H1 (cell line): Measurements from ENCODE around the gene VRK3. TPM values are rescaled to one million over a fixed set of nuclear protein-coding genes. Genes with fewer than 3 reads are reported as not detected.
A peak's percentile ranks its signal among the peaks of the same experiment; 100 is the strongest.

Experiments
- CTCF ChIA-PET: fragments of 300-600 bp; sonication (Branson Sonifier 250); formaldehyde crosslinking; loops from one replicate; lab custom pipeline; 2021; ENCODE audit not compliant: partially characterized antibody; lab: Charles Lee
- POLR2A ChIA-PET: fragments of 300-600 bp; sonication (Branson Sonifier 250); formaldehyde crosslinking; loops from one replicate; lab custom pipeline; 2021; ENCODE audit warnings: inconsistent platforms; ENCODE audit not compliant: partially characterized antibody; lab: Charles Lee
- DNase-seq, 2 experiments: peaks; one replicate each; pipeline versions ENCODE4 v3.0.0 to v3.0.0-alpha.2; 2010 to 2022; ENCODE audit warnings: low spot score in 2 of 2, low read depth in 1 of 2, mixed read lengths in 1 of 2
- FAIRE-seq: peaks from 2 replicates; lab custom pipeline; 2011; peaks lifted over from hg19 to GRCh38; lab: Jason Lieb, UNC
- H2AFZ ChIP-seq: 2 replicates; pipeline ENCODE4 v1.8.1; 2012; ENCODE audit warnings: low read length, inconsistent platforms
- H2AK5ac ChIP-seq: 2 replicates; pipeline ENCODE4 v1.6.1; 2013; ENCODE audit warnings: low read depth, low read length
- H2BK120ac ChIP-seq: replicated peaks from 2 replicates; pipeline ENCODE3; 2013; ENCODE audit warnings: low read depth, low read length, inconsistent platforms
- H2BK12ac ChIP-seq: 2 replicates; pipeline ENCODE4 v1.6.1; 2013; ENCODE audit warnings: low read depth, low read length
- H2BK15ac ChIP-seq: 2 replicates; pipeline ENCODE4 v1.6.1; 2013; ENCODE audit warnings: low read length
- H2BK20ac ChIP-seq: 2 replicates; pipeline ENCODE4 v1.6.1; 2013; ENCODE audit warnings: low read length
- H2BK5ac ChIP-seq: 2 replicates; pipeline ENCODE4 v1.6.1; 2013; ENCODE audit warnings: low read depth, low read length
- H3K14ac ChIP-seq: 2 replicates; pipeline ENCODE4 v1.6.1; 2013; ENCODE audit warnings: inconsistent platforms; ENCODE audit not compliant: insufficient read length
- H3K18ac ChIP-seq: 2 replicates; pipeline ENCODE4 v1.6.1; 2013; ENCODE audit warnings: low read length; ENCODE audit errors: extremely low read depth
- H3K23ac ChIP-seq: 2 replicates; pipeline ENCODE4 v1.6.1; 2013; ENCODE audit warnings: inconsistent platforms; ENCODE audit not compliant: insufficient read length
- H3K23me2 ChIP-seq: 2 replicates; pipeline ENCODE4 v1.6.1; 2013; ENCODE audit warnings: low read depth, low read length
- H3K27ac ChIP-seq: 2 replicates; pipeline ENCODE4 v1.6.1; 2011; ENCODE audit warnings: low read depth, low read length, inconsistent platforms
- H3K27me3 ChIP-seq, 4 experiments: replicated peaks in 1 of 4; 1 replicate in 1 of 4; 2 replicates in 3 of 4; pipeline versions ENCODE4 v1.6.1 to v1.8.1; 2011 to 2013; ENCODE audit warnings: low read length in 3 of 4, mild to moderate bottlenecking in 3 of 4, inconsistent platforms in 2 of 4, mixed read lengths in 2 of 4, moderate library complexity in 1 of 4; ENCODE audit not compliant: control insufficient read depth in 3 of 4, insufficient read depth in 3 of 4; ENCODE audit errors: extremely low read depth in 1 of 4
- H3K36me3 ChIP-seq, 4 experiments: 2 replicates each; pipeline versions ENCODE4 v1.6.1 to v1.8.1; 2011 to 2013; ENCODE audit warnings: mild to moderate bottlenecking in 4 of 4, low read length in 3 of 4, moderate library complexity in 2 of 4, control low read depth in 1 of 4, inconsistent platforms in 1 of 4; ENCODE audit not compliant: insufficient read depth in 4 of 4, control insufficient read depth in 2 of 4
- H3K4ac ChIP-seq: replicated peaks from 2 replicates; pipeline ENCODE3; 2013; ENCODE audit warnings: low read length, low read depth, mixed read lengths, inconsistent platforms; ENCODE audit not compliant: insufficient read length
- H3K4me1 ChIP-seq, 4 experiments: replicated peaks in 1 of 4; 1 replicate in 1 of 4; 2 replicates in 3 of 4; pipeline versions ENCODE4 v1.6.1 to v1.8.1; 2011 to 2013; ENCODE audit warnings: low read length in 3 of 4, inconsistent platforms in 2 of 4, mixed read lengths in 1 of 4; ENCODE audit not compliant: insufficient read depth in 4 of 4, control insufficient read depth in 3 of 4
- H3K4me2 ChIP-seq, 2 experiments: 2 replicates each; pipeline versions ENCODE4 v1.6.1 to v1.8.1; 2011 to 2013; ENCODE audit warnings: low read depth in 2 of 2, low read length in 2 of 2, control low read depth in 1 of 2, inconsistent platforms in 1 of 2, mild to moderate bottlenecking in 1 of 2; ENCODE audit not compliant: insufficient read depth in 1 of 2
- H3K4me3 ChIP-seq, 4 experiments: fragments of 200-600, 300-600 bp in 1 of 4; sonication (generic), shearing (Covaris generic), sonication (Bioruptor Twin) in 1 of 4; 2 replicates each; pipeline versions ENCODE4 v1.5.1 to v1.8.1; 2011 to 2016; ENCODE audit warnings: low read length in 4 of 4, low read depth in 3 of 4, control low read depth in 2 of 4, inconsistent platforms in 2 of 4, mild to moderate bottlenecking in 2 of 4, mixed read lengths in 1 of 4, moderate library complexity in 1 of 4; ENCODE audit not compliant: insufficient read depth in 2 of 4; ENCODE audit errors: extremely low read depth in 1 of 4
- H3K56ac ChIP-seq: replicated peaks from 2 replicates; pipeline ENCODE3; 2013; ENCODE audit warnings: low read depth, mild to moderate bottlenecking, mixed read lengths, low read length, inconsistent platforms; ENCODE audit not compliant: insufficient read length
- H3K79me1 ChIP-seq: 2 replicates; pipeline ENCODE4 v1.6.1; 2013; ENCODE audit warnings: low read depth, low read length, control low read depth
- H3K79me2 ChIP-seq, 2 experiments: 2 replicates each; pipeline versions ENCODE4 v1.6.1 to v1.8.1; 2012 to 2013; ENCODE audit warnings: low read length in 2 of 2, mild to moderate bottlenecking in 2 of 2, inconsistent platforms in 1 of 2; ENCODE audit not compliant: insufficient read depth in 2 of 2, control insufficient read depth in 1 of 2
- H3K9ac ChIP-seq, 4 experiments: replicated peaks in 1 of 4; 1 replicate in 1 of 4; 2 replicates in 3 of 4; pipeline versions ENCODE4 v1.6.1 to v1.8.1; 2011 to 2013; ENCODE audit warnings: low read depth in 3 of 4, low read length in 3 of 4, control low read depth in 2 of 4, mild to moderate bottlenecking in 2 of 4, moderate library complexity in 2 of 4, inconsistent platforms in 1 of 4; ENCODE audit errors: extremely low read depth in 1 of 4
- H3K9me3 ChIP-seq, 2 experiments: 2 replicates each; pipeline versions ENCODE4 v1.6.1 to v1.8.1; 2012 to 2013; ENCODE audit warnings: mild to moderate bottlenecking in 2 of 2, moderate library complexity in 2 of 2, control low read depth in 1 of 2, inconsistent platforms in 1 of 2, low read depth in 1 of 2, low read length in 1 of 2, mixed read lengths in 1 of 2; ENCODE audit not compliant: insufficient read depth in 2 of 2
- H4K20me1 ChIP-seq, 2 experiments: replicated peaks in 1 of 2; 2 replicates each; pipeline versions ENCODE3 to v1.8.1; 2011 to 2013; ENCODE audit warnings: inconsistent platforms in 2 of 2, low read length in 2 of 2, mild to moderate bottlenecking in 1 of 2; ENCODE audit not compliant: insufficient read depth in 2 of 2, control insufficient read depth in 1 of 2
- H4K5ac ChIP-seq: 2 replicates; pipeline ENCODE4 v1.6.1; 2013; ENCODE audit warnings: low read length, low read depth, mixed read lengths, inconsistent platforms; ENCODE audit not compliant: insufficient read length
- H4K8ac ChIP-seq: 2 replicates; pipeline ENCODE4 v1.8.0; 2013; ENCODE audit warnings: mild to moderate bottlenecking, moderate library complexity, low read length, inconsistent platforms; ENCODE audit not compliant: insufficient read depth; ENCODE audit errors: extremely low read depth
- H4K91ac ChIP-seq: replicated peaks from 2 replicates; pipeline ENCODE3; 2013; ENCODE audit warnings: low read length, mixed read lengths, inconsistent platforms; ENCODE audit not compliant: insufficient read length
- EZH2 ChIP-seq: fragments of 200-600 bp; sonication (generic); IDR thresholded peaks from 2 replicates; pipeline ENCODE4 v1.7.1; 2012; ENCODE audit warnings: low read depth, mild to moderate bottlenecking, moderate library complexity, low read length, inconsistent platforms; ENCODE audit not compliant: severe bottlenecking
- FOSL1 ChIP-seq: IDR thresholded peaks from 2 replicates; pipeline ENCODE4 v1.6.1; 2011; ENCODE audit warnings: mild to moderate bottlenecking, low read depth, low read length, moderate library complexity; ENCODE audit not compliant: insufficient read depth
- KDM4A ChIP-seq: IDR thresholded peaks from one replicate; pipeline ENCODE4 v1.7.1; 2012; ENCODE audit warnings: low read depth, mild to moderate bottlenecking, moderate library complexity, low read length, inconsistent platforms; ENCODE audit not compliant: severe bottlenecking
- RBBP5 ChIP-seq: IDR thresholded peaks from 2 replicates; pipeline ENCODE4 v1.7.1; 2012; ENCODE audit warnings: low read depth, mild to moderate bottlenecking, inconsistent platforms, low read length, moderate library complexity, borderline replicate concordance
- RXRA ChIP-seq: IDR thresholded peaks from 2 replicates; pipeline ENCODE4 v1.6.1; 2011; ENCODE audit warnings: low read depth, mild to moderate bottlenecking, low read length, moderate library complexity; ENCODE audit not compliant: insufficient read depth
- SIRT6 ChIP-seq: IDR thresholded peaks from one replicate; pipeline ENCODE4 v1.7.1; 2012; ENCODE audit warnings: low read length, inconsistent platforms
- SIX5 ChIP-seq: IDR thresholded peaks from 2 replicates; pipeline ENCODE4 v1.6.1; 2011; ENCODE audit warnings: mild to moderate bottlenecking, low read depth, low read length
- TAF1 ChIP-seq: IDR thresholded peaks from 2 replicates; pipeline ENCODE4 v1.6.1; 2011; ENCODE audit warnings: mild to moderate bottlenecking, low read depth, low read length
- WGBS, 2 experiments: shearing (Covaris generic) in 1 of 2; methylation state at CpG; one replicate each; pipeline versions ENCODE4 v1.1.6 to v1.1.7; 2013 to 2015; ENCODE audit warnings: low lambda C conversion rate in 2 of 2, mixed read lengths in 2 of 2, inconsistent platforms in 1 of 2, low coverage in 1 of 2, missing lambda C conversion rate in 1 of 2; ENCODE audit not compliant: insufficient replicate concordance in 2 of 2, insufficient coverage in 1 of 2, insufficient read length in 1 of 2; ENCODE audit errors: extremely low coverage in 1 of 2, missing lambda C conversion rate in 1 of 2; 5-methylcytosine and 5-hydroxymethylcytosine counted together
- polyA plus RNA-seq, 7 experiments: library from polyadenylated mRNA; depleted of rRNA in 3 of 7; stranded (reverse) in 5 of 7; unstranded in 2 of 7; fragments of >200 nt in 5 of 7; fragments of 200-250 nt in 2 of 7; gene quantifications; 1 replicate in 5 of 7; 2 replicates in 1 of 7; 4 replicates in 1 of 7; pipeline versions ENCODE4 v1.2.1 to v1.2.3, GENCODE V29; 2011 to 2013; ENCODE audit warnings: missing spikeins in 2 of 7, mixed read lengths in 2 of 7
- total RNA-seq: library from RNA; stranded (reverse); fragmentation: NEBNext Ultra II Directional; extraction: Animal tissue kit (Norgen Biotek cat#: 25700); gene quantifications from 2 replicates; pipeline ENCODE4 v1.2.1, GENCODE V29; 2021
- TF ChIP-seq, protein P1 (sequence below): IDR thresholded peaks from 2 replicates; pipeline ENCODE4 v1.6.1; 2012; ENCODE audit warnings: low read length, inconsistent platforms

VRK3 gene
- total and polyA plus RNA-seq, 2 of the 8 experiments (the other 6 are each of a cell fraction or from before 2014, with no cell fraction given) = 21.3 to 36.1 TPM

DNA sequence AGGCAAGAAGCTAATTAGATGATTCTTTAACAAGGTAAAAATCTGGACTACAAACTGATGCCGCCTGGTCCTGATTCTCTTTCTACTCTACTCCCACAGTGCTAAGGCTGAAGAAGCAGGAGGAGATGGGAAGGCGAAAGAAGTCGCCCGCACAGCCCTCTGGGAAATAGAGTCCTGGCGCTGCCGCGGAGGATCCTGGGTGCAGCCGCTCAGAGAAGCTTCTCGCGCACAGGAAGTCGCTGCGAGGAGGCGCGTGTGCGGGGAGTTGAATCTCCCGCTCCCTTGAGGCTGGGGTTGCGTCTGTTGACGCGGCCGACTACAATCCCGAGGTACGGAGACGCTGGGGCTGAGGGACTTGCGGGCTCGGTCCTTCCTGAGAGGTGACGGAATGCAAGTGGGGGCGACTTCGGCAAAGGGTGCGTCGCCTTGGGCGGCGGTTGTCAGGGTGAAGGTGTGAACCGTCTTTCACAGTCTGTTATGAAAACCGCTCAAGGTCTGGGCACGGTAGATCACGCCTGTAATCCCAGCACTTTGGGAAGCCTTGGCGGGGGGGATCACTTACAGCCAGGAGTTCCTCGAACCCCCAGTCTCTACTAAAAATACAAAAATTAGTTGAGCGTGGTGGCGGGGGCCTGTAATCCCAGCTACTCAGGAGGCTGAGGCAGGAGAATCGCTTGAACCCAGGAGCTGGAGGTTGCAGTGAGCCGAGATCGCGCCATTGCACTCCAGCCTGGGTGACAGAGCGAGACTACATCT, 800 bp upstream of the VRK3 start, which contains the start of gene ZNF473:
Gene ZNF473 (plus strand): TSS at position 212 of the 756 bp plus-strand sequence. CDS start 5,078 bp downstream, outside the sequence.
- H2AFZ ChIP-seq = peak within 1 kb of the TSS; percentile 99
- peak within 1 kb of the TSS; percentile 87 for H3K27ac ChIP-seq
- peak within 1 kb of the TSS; percentile 62; the same call in 1 of the 2 replicates for H3K18ac ChIP-seq
- peak within 1 kb of the TSS; percentile 34 for H4K5ac ChIP-seq
- H3K56ac ChIP-seq = peak within 1 kb of the TSS; percentile 56
- peaks cover 2 to 4% of the 10 kb centered on the region in 2 experiments for H4K20me1 ChIP-seq
- H3K27me3 ChIP-seq = no peaks in the 10 kb centered on the region
- H3K79me2 ChIP-seq = peaks cover 3 to 31% of the 10 kb centered on the region in 2 experiments; a peak in 3 of 4 replicates
- no peaks in the 10 kb centered on the region; the same call in 1 of the 2 replicates for H3K79me1 ChIP-seq
- H3K4ac ChIP-seq = no peak within 1 kb of the TSS
- H3K23me2 ChIP-seq = peaks cover 7% of the 10 kb centered on the region; the same call in 1 of the 2 replicates
- no peak within 1 kb of the TSS for H2AK5ac ChIP-seq
- H2BK12ac ChIP-seq = no peak within 1 kb of the TSS
- no peak within 1 kb of the TSS for H4K91ac ChIP-seq
- 17% methylated on average over 42 of the region's 45 CpGs; no CpG with 5 or more reads in 1 of the 2 experiments for WGBS, 2 experiments
- no peaks in the 10 kb centered on the region for H3K36me3 ChIP-seq
- H3K4me1 ChIP-seq = peaks cover 0 to 6% (median 0%) of the 10 kb centered on the region in 4 experiments; a peak in 3 of 7 replicates
- peak within 1 kb of the TSS; percentile 73 to 87 for H3K4me2 ChIP-seq
- peak within 1 kb of the TSS; percentile 91 for H4K8ac ChIP-seq
- POLR2A ChIA-PET = interaction anchor here (0.8 to 1.7 kb wide), 8 partner anchors 14 to 149 kb away, joined by 3 to 15 read pairs (median 4); partner anchors contain the start of genes AKT1S1, ATF5, NUP62 and TBC1D17
- no peak within 1 kb of the TSS for H2BK120ac ChIP-seq
- H2BK15ac ChIP-seq = no peak within 1 kb of the TSS
- no peak for FAIRE-seq
- CTCF ChIA-PET = interaction anchor here (1.3 kb wide), 1 partner anchor 215 kb away, joined by 3 read pairs; no protein-coding TSS in a partner anchor
- DNase-seq = peak; percentile 77 to 90
- peak within 1 kb of the TSS; percentile 73 to 92 (median 90) for H3K4me3 ChIP-seq
- peak within 1 kb of the TSS; percentile 46 to 82 (median 76) for H3K9ac ChIP-seq
- H3K14ac ChIP-seq = no peak within 1 kb of the TSS
- H3K9me3 ChIP-seq = no peaks in the 10 kb centered on the region
- no peak within 1 kb of the TSS for H2BK20ac ChIP-seq
- peak within 1 kb of the TSS; percentile 53; the same call in 1 of the 2 replicates for H2BK5ac ChIP-seq
- no peak within 1 kb of the TSS for H3K23ac ChIP-seq
- TF ChIP-seq FOSL1 = no peak
- no peak for TF ChIP-seq RXRA
- peak; percentile 71 for TF ChIP-seq TAF1
- no peak for TF ChIP-seq EZH2
- TF ChIP-seq RBBP5 = peak; percentile 68; the same call in 1 of the 2 replicates
- peak; percentile 97 for TF ChIP-seq KDM4A
- TF ChIP-seq, protein P1, sequence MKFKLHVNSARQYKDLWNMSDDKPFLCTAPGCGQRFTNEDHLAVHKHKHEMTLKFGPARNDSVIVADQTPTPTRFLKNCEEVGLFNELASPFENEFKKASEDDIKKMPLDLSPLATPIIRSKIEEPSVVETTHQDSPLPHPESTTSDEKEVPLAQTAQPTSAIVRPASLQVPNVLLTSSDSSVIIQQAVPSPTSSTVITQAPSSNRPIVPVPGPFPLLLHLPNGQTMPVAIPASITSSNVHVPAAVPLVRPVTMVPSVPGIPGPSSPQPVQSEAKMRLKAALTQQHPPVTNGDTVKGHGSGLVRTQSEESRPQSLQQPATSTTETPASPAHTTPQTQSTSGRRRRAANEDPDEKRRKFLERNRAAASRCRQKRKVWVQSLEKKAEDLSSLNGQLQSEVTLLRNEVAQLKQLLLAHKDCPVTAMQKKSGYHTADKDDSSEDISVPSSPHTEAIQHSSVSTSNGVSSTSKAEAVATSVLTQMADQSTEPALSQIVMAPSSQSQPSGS = peak; percentile 48; the same call in 1 of the 2 replicates
- TF ChIP-seq SIX5 = peak; percentile 55
- no peak for TF ChIP-seq SIRT6
